Testis (tissue), 3 donors: ENCODE results near the gene CTIF. TPM values are rescaled to one million over a fixed set of nuclear protein-coding genes. Genes with fewer than 3 reads are reported as not detected.

ENCODE experiments used
- DNase-seq: peaks from one replicate; pipeline ENCODE4 v3.0.0-alpha.2; 2019
- H3K27ac ChIP-seq, 2 donors: fragments of 200-600 bp; sonication (generic); one replicate each; pipeline ENCODE4 v1.5.1; 2019
- H3K27me3 ChIP-seq: fragments of 200-600 bp; sonication (generic); one replicate; pipeline ENCODE4 v1.5.1; 2019
- H3K36me3 ChIP-seq: fragments of 200-600 bp; sonication (generic); one replicate; pipeline ENCODE4 v1.5.1; 2017; ENCODE audit warnings: low read depth; ENCODE audit errors: missing control alignments
- H3K4me1 ChIP-seq: fragments of 200-600 bp; sonication (generic); one replicate; pipeline ENCODE4 v1.5.1; 2019
- H3K4me3 ChIP-seq, 2 donors: fragments of 200-600 bp; sonication (generic); one replicate each; pipeline ENCODE4 v1.5.1; 2017 to 2019
- H3K9me3 ChIP-seq: fragments of 200-600 bp; sonication (generic); one replicate; pipeline ENCODE4 v1.5.1; 2017
- POLR2A ChIP-seq: fragments of 450-650 bp; IDR thresholded peaks from one replicate; pipeline ENCODE4 v1.6.1; 2017; ENCODE audit warnings: antibody characterized with exemption, mild to moderate bottlenecking, moderate library complexity
- WGBS, 2 donors: methylation state at CpG; one replicate each; pipeline ENCODE4 v1.1.5; 2018; 5-methylcytosine and 5-hydroxymethylcytosine counted together
- intact Hi-C: fragments of 100-400 bp; cut with DNase I; formaldehyde crosslinking; loops from one replicate; pipeline ENCODE4 v1.15.1; 2023; ENCODE audit warnings: low total_unique reads
- polyA plus RNA-seq: library from polyadenylated mRNA; stranded (reverse); fragments of 350-450 nt; fragmentation: Illumina TruSeq; extraction: RNeasy Lipid Tissue Mini Kit (QIAGEN cat#74804); gene quantifications from one replicate; pipeline ENCODE4 v1.2.3, GENCODE V29; 2014; ENCODE audit warnings: low read depth, low replicate concordance; ENCODE audit not compliant: insufficient read depth
- total RNA-seq, 2 donors: library from RNA; depleted of rRNA; stranded (reverse); fragments of >200 nt; gene quantifications; one replicate each; pipeline ENCODE4 v1.2.3, GENCODE V29; 2016
- TF ChIP-seq, protein P1 (sequence below), 3 experiments: fragments of 450-650 bp in 2 of 3; fragments of 200-600 bp in 1 of 3; sonication (generic) in 1 of 3; IDR thresholded peaks; one replicate each; pipeline ENCODE4 v1.5.1; 2016 to 2019; ENCODE audit warnings: antibody characterized with exemption in 3 of 3, mild to moderate bottlenecking in 2 of 3, moderate library complexity in 1 of 3

Gene CTIF
- total and polyA plus RNA-seq, 3 donors from 2014 or later = 33.8 to 41.5 (median 35.6) TPM

DNA sequence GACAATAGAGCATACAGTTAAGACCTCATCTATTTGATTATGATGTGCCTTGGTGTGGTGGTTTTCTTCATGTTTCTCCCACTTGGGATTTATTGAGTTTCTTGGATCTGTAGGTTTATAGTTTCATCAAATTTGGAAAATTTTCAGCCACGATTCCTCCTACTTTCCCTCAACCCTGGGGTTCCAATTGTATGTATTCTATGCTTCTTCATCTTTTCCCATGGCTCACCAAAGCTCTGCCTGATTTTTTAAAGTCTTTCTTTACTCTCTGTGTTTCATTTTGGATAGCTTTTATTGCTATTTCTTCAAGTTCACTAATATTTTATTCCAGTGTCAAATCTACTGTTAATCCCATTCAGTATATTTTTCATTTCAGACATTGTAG is 132.7 kb downstream of the CTIF start:
- H3K9me3 ChIP-seq = no peaks in the 10 kb centered on the region
- H3K4me1 ChIP-seq = peaks cover 7% of the 10 kb centered on the region
- WGBS, 2 donors = 94 to 100% methylated on average over 1 of the region's 1 CpG
- H3K4me3 ChIP-seq = no peak overlapping the region
- intact Hi-C loops = no loop called here
- no peak overlapping the region for H3K27ac ChIP-seq
- no peaks in the 10 kb centered on the region for H3K36me3 ChIP-seq
- no peaks in the 10 kb centered on the region for H3K27me3 ChIP-seq
- TF ChIP-seq, protein P1, sequence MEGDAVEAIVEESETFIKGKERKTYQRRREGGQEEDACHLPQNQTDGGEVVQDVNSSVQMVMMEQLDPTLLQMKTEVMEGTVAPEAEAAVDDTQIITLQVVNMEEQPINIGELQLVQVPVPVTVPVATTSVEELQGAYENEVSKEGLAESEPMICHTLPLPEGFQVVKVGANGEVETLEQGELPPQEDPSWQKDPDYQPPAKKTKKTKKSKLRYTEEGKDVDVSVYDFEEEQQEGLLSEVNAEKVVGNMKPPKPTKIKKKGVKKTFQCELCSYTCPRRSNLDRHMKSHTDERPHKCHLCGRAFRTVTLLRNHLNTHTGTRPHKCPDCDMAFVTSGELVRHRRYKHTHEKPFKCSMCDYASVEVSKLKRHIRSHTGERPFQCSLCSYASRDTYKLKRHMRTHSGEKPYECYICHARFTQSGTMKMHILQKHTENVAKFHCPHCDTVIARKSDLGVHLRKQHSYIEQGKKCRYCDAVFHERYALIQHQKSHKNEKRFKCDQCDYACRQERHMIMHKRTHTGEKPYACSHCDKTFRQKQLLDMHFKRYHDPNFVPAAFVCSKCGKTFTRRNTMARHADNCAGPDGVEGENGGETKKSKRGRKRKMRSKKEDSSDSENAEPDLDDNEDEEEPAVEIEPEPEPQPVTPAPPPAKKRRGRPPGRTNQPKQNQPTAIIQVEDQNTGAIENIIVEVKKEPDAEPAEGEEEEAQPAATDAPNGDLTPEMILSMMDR (IDR thresholded peaks at IDR 0.05) = no peak
- TF ChIP-seq POLR2A = no peak
- no peak for DNase-seq

- Histone ChIP-seq H3K27me3 (no peaks in the 10 kb centered on the region), H3K4me1 (peaks cover 7% of the 10 kb centered on the region), H3K36me3 (no peaks in the 10 kb centered on the region), H3K9me3 (no peaks in the 10 kb centered on the region), H3K27ac (no peak overlapping the region), H3K4me3 (no peak overlapping the region)
- intact Hi-C loops = no loop called here
- peak; percentile 3 for DNase-seq
- TF ChIP-seq POLR2A = no peak
- TF ChIP-seq, protein P1 (IDR thresholded peaks at IDR 0.05) = no peak
- 85 to 90% methylated on average over 6 of the region's 6 CpGs for WGBS, 2 donors
Observed at GRCh38 chr18:48672671-48673340, 134.0 kb downstream of the CTIF start.

- H3K9me3 ChIP-seq = no peaks in the 10 kb centered on the region
- H3K27ac ChIP-seq = no peak overlapping the region
- H3K27me3 ChIP-seq = no peaks in the 10 kb centered on the region
- TF ChIP-seq, protein P1 (IDR thresholded peaks at IDR 0.05) = no peak
- no peak for TF ChIP-seq POLR2A
- intact Hi-C loops = no loop called here
- H3K4me1 ChIP-seq = peaks cover 7% of the 10 kb centered on the region
- DNase-seq = peak; percentile 8
- 59 to 61% methylated on average over 3 of the region's 3 CpGs for WGBS, 2 donors
- H3K4me3 ChIP-seq = no peak overlapping the region
- no peaks in the 10 kb centered on the region for H3K36me3 ChIP-seq
Observed at GRCh38 chr18:48673456-48673852, 134.6 kb downstream of the CTIF start.

DNA sequence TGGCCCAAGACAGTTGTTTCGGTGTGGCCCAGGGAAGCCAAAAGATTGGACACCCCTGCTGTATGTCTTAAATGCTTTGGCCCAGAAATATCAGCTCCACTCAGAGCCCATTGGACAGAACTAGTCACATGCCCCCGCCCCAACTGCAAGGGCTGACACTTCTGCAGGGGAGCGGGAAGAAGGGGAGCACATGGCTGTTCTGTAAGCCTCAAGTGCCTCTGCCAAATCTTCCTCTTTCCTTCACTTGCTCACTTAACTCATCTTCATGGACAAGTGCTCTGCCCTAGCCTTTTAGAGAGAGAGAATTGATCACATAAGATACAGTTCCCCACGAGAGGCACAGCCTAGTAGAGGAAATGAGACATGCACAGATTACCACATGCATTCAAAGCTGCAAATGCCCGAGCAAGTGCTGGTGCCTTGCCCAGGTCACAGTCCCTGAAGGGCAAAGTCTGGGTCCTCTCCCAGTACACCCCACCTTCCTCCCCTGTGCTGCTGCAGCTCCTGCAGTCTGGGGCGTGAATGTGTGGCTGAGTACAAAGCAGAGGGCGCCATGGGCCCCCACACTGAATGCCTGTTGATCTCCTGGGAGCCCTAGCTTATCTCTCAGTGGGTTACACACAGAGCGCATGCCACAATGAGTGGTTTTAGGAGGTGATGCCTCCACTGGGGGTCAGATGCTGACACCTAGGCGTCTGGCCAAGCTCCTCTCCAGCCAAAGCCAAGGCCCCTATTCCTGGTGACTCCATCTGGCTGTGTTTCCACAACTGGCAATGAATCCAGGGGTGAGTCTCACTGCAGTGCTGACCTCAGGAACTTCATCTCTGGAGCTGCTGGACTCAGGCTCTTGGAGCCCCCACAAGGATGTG is 135.3 kb downstream of the CTIF start:
- H3K27me3 ChIP-seq = no peaks in the 10 kb centered on the region
- H3K27ac ChIP-seq = no peak overlapping the region
- intact Hi-C loops = no loop called here
- no peak overlapping the region for H3K4me3 ChIP-seq
- peak; percentile 9 for DNase-seq
- no peaks in the 10 kb centered on the region for H3K9me3 ChIP-seq
- peaks cover 7% of the 10 kb centered on the region for H3K4me1 ChIP-seq
- 74 to 82% methylated on average over 9 of the region's 9 CpGs for WGBS, 2 donors
- H3K36me3 ChIP-seq = no peaks in the 10 kb centered on the region
- TF ChIP-seq POLR2A = no peak
- TF ChIP-seq, protein P1 (IDR thresholded peaks at IDR 0.05) = no peak
